Stomach (tissue), 4 donors: ENCODE results near the gene ZNF423.

Experiments used
- POLR2A ChIP-seq, 4 donors: fragments of 450-650 bp; IDR thresholded peaks; one replicate each; pipeline ENCODE4 v1.6.1; 2016; ENCODE audit warnings: antibody characterized with exemption in 4 of 4, control low read depth in 2 of 4, mild to moderate bottlenecking in 1 of 4, moderate library complexity in 1 of 4
- TF ChIP-seq, protein P1 (sequence below), 7 experiments: fragments of 450-650 bp in 4 of 7; fragments of 200-600 bp in 3 of 7; sonication (generic) in 3 of 7; IDR thresholded peaks; one replicate each; pipeline ENCODE4 v1.5.1; 2016 to 2019; ENCODE audit warnings: antibody characterized with exemption in 7 of 7, control low read depth in 2 of 7, mild to moderate bottlenecking in 1 of 7

DNA sequence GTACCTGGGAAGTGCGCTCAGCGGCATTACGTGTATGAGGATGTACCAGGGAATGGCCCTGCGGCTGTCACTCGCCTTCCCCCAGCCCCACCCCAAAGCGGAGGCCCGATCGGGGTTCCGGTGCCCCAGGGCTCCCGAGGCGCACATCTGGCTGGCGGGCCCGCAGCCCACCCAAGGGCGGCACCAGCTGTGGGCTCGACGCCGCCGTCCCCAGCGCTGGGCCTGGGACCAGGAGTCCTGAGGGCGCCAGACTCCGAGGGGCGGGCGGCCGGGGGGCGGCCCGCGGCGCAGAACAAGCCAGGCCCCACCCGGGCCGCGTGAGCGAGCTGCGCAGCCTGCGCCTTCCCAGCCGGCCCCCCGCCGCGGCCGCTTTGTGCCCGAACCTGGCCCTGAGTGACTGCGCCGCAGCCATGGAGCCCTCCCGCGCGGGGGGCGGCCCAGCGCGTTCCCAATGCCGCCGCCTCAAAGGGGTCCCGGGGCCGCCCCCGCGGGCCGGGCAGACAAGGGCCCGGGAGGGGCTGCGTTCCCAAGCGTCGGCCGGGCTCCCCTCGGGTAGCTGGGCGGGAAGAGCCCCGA lies 17.4 kb downstream of the ZNF423 start:
- TF ChIP-seq POLR2A (IDR thresholded peaks at IDR 0.05), result no peak
- TF ChIP-seq, protein P1, sequence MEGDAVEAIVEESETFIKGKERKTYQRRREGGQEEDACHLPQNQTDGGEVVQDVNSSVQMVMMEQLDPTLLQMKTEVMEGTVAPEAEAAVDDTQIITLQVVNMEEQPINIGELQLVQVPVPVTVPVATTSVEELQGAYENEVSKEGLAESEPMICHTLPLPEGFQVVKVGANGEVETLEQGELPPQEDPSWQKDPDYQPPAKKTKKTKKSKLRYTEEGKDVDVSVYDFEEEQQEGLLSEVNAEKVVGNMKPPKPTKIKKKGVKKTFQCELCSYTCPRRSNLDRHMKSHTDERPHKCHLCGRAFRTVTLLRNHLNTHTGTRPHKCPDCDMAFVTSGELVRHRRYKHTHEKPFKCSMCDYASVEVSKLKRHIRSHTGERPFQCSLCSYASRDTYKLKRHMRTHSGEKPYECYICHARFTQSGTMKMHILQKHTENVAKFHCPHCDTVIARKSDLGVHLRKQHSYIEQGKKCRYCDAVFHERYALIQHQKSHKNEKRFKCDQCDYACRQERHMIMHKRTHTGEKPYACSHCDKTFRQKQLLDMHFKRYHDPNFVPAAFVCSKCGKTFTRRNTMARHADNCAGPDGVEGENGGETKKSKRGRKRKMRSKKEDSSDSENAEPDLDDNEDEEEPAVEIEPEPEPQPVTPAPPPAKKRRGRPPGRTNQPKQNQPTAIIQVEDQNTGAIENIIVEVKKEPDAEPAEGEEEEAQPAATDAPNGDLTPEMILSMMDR (IDR thresholded peaks at IDR 0.05), result no peak
